Effector memory CD8-positive, alpha-beta T cell (primary cell): ENCODE measurements around the gene FRMPD1.
"Not testable (repeated sequence)": the region's sequence is repeated elsewhere in the genome, so short reads cannot be mapped to it uniquely, and the experiment has no call there.

Experiments used
- ATAC-seq: fragments of 150-1000 bp; cut with Tn5 transposase; replicated peaks from 2 replicates; pipeline ENCODE4 v1.10.0; 2021; ENCODE audit warnings: mild to moderate bottlenecking, moderate library complexity
- DNase-seq, 3 experiments: peaks; one replicate each; pipeline ENCODE4 v3.0.0; 2021
- H3K27ac Mint-ChIP-seq, 2 donors: one replicate each; pipeline ENCODE4 v1.8.0; 2022; ENCODE audit warnings: mild to moderate bottlenecking in 2 of 2, mixed read lengths in 2 of 2, moderate library complexity in 2 of 2
- H3K27me3 Mint-ChIP-seq, 2 donors: one replicate each; pipeline ENCODE4 v1.8.0; 2022; ENCODE audit warnings: mixed read lengths in 2 of 2
- H3K36me3 Mint-ChIP-seq: one replicate; pipeline ENCODE4 v1.8.0; 2022; ENCODE audit warnings: mild to moderate bottlenecking, moderate library complexity, mixed read lengths; ENCODE audit not compliant: insufficient read depth
- H3K4me1 Mint-ChIP-seq, 2 donors: one replicate each; pipeline ENCODE4 v1.8.0; 2022; ENCODE audit warnings: low read depth in 2 of 2, mixed read lengths in 2 of 2
- H3K4me3 Mint-ChIP-seq, 2 donors: one replicate each; pipeline ENCODE4 v1.8.0; 2022; ENCODE audit warnings: mild to moderate bottlenecking in 2 of 2, mixed read lengths in 2 of 2, moderate library complexity in 2 of 2
- H3K9me3 Mint-ChIP-seq, 2 donors: one replicate each; pipeline ENCODE4 v1.8.0; 2022; ENCODE audit warnings: mixed read lengths in 2 of 2
- total RNA-seq, 9 experiments: gene quantifications; one replicate each; lab custom pipeline; 2026; lab: John Stamatoyannopoulos, UW

FRMPD1 gene, protein sequence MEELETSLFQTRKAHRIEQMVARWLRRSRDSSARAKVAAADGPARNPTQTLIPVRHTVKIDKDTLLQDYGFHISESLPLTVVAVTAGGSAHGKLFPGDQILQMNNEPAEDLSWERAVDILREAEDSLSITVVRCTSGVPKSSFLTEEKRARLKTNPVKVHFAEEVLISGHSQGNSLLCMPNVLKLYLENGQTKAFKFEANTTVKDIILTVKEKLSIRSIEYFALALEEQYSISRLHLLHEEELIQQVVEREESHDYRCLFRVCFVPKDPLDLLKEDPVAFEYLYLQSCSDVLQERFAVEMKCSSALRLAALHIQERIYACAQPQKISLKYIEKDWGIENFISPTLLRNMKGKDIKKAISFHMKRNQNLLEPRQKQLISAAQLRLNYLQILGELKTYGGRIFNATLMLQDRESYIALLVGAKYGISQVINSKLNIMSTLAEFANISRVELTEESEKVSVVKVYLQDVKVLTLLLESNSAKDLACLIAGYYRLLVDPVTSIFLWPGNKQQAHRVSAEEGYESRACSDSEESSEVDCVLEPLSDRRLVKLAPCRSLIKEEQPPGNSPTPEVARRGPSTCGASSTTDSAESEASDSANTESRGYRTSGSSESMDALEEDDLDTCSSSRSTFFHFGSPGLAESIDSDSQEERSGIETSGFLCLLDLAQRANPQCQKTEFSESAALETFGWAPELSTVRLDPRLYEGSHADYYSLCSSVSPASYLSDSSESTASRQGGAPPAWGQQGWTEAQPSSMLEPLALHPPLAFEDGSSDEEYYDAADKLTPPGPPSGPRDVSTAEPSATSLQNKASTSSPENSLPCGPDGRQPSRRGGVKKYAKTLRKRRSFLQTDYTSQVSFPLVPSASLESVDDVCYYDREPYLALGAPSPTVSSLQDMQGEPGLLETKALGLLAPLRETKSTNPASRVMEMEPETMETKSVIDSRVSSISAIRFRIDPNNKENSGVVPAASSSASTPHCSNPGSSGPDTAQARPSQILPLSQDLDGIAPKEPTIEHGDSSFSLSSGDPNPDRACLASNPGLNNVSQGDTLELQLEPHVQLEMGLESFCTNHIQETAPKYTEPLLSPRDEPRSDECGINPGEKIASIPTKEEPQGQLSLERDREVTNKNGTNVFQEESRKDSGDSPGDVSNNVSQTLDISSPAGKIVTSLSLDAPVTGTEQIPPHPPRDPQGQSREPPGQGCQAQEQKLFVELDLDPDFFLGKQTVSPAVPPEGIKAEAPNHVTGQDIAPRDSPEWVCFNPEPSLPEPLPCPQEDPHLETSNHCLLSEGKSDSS (N-terminal part only)
- 0 to 0.19 (median 0) reads per million in 9 experiments for total RNA-seq

DNA sequence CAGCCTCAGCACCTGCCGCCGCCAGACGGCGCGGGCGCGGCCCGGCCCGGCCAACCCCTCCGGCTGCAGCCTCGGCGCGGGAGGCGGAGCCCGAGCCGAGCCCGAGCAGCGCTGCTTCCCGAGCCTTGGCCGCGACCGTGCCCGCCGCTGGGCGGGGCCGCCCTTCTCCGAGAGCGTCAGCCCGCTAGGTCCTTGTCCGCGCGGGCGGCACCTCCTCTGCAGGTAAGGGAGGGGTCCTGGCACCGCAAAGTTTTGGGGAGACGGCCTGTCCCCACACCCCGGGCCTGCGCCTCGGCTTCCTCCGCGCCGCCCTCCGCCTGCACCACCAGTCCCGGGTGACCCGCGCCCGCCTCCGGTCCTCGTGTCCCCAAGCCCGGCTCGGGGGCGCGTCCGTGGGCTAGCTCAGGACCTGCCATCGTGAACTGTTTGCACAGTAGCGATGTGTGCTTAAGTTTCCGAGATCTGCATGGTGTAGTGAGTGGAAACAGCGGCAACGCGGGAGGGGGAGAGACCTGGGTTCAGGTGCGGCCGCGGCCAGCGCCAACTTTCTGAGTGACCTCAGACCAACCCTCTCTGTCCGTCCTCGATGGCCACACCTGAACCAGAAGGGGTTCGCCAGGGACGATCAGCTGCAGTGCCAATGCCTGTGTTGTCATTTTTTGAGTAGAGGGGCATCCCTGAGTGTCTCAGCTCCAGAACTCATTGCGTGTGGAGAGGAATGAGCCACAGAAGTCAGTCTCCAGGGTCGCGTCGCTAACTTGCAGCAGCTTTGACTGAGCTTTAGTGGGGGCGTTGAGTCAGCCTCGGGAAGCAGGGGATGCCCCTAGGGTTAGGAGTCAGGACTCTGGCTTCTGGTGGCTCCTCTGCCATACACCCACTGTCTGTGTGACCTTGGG is at the start of gene FRMPD1:
Gene FRMPD1, plus strand, starts transcription at position 82 of the 896 bp plus-strand sequence. CDS start 41,688 bp downstream, outside the sequence.
- peak within 1 kb of the TSS; percentile 71 to 81 for H3K4me3 Mint-ChIP-seq
- H3K9me3 Mint-ChIP-seq: no peaks in the 10 kb centered on the region
- ATAC-seq (peak; percentile 92), DNase-seq (peak; percentile 25 to 52 (median 38))
- H3K36me3 Mint-ChIP-seq: no peaks in the 10 kb centered on the region
- no peak within 1 kb of the TSS for H3K27ac Mint-ChIP-seq
- peaks cover 4 to 8% of the 10 kb centered on the region in 2 donors for H3K4me1 Mint-ChIP-seq
- H3K27me3 Mint-ChIP-seq: peaks cover 75 to 78% of the 10 kb centered on the region in 2 donors

DNA sequence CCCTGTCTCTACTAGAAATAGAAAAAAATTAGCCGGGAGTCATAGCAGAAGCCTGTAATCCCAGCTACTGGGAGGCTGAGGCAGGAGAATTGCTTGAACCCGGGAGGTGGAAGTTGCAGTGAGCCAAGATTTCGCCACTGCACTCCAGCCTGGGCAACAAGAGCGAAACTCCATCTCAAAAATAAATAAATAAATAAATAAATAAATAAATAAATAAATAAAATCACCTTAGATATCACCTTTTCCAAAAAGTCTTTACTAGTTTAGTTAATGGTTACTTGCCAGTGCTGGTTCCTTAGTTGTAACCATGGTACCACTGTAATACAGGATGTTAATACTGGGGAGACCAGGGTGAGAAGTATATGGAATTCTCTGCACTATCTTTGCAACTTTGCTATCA is 48.7 kb upstream of the FRMPD1 start:
- not testable (repeated sequence) for H3K27ac Mint-ChIP-seq, H3K36me3 Mint-ChIP-seq, H3K9me3 Mint-ChIP-seq, DNase-seq, H3K4me1 Mint-ChIP-seq, ATAC-seq, H3K4me3 Mint-ChIP-seq
- peaks cover 41 to 61% of the 10 kb centered on the region in 2 donors for H3K27me3 Mint-ChIP-seq

DNA sequence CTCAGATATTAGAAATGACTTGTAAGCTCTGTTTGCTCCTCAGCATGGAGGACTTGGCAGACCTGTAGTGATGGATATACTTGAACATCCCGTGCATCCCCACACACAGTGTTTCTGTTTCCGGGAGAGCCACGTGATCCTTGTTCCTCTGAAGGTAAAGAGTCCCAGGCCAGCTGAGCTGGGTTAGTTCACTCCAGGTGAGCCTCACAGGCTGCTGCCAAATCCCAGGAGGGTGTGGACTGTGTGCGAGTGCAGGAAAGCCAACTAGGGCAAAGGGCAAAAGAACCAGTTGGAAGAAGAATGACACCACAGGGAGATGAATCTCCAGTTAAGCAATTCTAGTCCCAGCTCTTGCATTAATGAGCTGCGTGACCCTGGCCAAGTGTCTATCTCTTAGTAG is 47.9 kb upstream of the FRMPD1 start:
- Mint-ChIP-seq H3K27me3 (peaks cover 44 to 65% of the 10 kb centered on the region in 2 donors), H3K4me1 (no peaks in the 10 kb centered on the region), H3K27ac (no peak overlapping the region), H3K36me3 (no peaks in the 10 kb centered on the region), H3K9me3 (no peaks in the 10 kb centered on the region), H3K4me3 (no peak overlapping the region)
- ATAC-seq: no peak
- no peak for DNase-seq

DNA sequence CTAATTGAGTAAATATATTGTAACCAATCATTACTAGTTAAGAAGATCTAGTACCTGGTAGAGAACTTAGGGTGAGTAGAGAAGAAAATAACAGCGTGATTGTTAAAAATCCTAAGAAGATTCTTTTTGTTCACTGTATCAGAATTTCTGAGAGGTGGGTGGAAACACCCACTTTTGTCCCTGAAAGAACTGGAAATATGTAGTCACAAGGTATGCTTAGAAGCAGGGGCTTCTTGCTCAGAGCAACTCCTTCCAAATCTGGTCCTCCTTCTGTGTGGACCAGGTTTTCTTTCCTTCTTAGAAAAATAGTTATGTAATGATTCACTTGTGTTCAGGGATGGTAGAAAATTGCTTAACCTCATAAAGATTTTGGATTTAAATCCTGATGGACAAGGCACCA is 46.5 kb upstream of the FRMPD1 start:
- Mint-ChIP-seq H3K4me3 (no peak overlapping the region), H3K9me3 (no peaks in the 10 kb centered on the region), H3K27me3 (peaks cover 52 to 70% of the 10 kb centered on the region in 2 donors), H3K4me1 (no peaks in the 10 kb centered on the region), H3K27ac (no peak overlapping the region), H3K36me3 (no peaks in the 10 kb centered on the region)
- DNase-seq: no peak
- no peak for ATAC-seq

DNA sequence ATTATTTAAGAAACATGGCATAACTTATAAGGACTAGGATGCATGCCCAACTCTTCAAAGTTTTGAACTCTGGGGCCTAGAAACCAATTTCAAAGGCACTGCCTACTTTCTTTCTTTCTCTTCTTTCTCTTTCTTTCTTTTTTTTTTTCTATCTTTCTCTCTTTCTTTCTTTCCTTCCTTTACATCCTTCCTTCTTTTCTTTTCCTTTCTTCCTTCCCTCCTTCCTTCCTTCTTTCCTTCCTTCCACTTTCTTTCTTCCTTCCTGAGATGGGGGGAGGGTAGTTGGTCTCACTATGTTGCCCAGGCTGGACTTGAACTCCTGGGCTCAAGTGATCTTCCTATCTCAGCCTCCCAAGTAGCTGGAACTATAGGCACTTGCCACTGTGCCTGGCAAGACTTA is 42.5 kb upstream of the FRMPD1 start:
- no peak for DNase-seq
- peaks cover 35 to 48% of the 10 kb centered on the region in 2 donors for H3K27me3 Mint-ChIP-seq

DNA sequence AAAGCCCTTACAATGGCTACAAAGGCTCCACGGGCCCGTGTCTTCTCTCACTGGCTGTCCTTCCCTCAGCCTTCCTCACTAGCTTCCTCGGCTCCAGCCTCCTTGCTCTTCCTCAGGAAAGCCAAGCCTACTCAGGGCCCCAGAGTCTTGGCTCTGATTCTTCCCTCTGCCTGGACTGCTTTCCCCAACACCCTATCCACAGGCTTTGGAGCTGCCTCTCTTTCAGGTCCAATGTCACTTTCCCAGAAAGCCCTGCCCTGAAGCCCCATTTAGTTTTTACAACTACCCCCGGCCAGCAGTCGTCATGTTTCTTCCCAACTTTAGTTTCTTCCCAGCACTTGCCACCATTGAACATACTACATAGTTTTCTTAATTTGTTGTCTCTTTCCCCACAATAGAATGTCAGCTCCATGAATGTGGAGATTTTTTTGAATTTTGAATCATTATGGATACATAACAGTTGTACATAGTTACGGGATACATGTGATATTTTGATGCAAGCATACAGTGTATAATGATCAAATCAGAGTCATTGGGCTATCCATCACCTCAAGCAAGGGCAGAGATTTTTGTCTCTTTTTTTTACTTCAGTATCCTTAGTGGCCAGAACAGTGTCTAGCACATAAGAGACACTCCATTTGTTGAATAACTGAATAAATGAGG is 40.9 kb upstream of the FRMPD1 start:
- Mint-ChIP-seq H3K4me3 (no peak overlapping the region), H3K4me1 (no peaks in the 10 kb centered on the region), H3K36me3 (no peaks in the 10 kb centered on the region), H3K9me3 (no peaks in the 10 kb centered on the region), H3K27ac (no peak overlapping the region), H3K27me3 (peaks cover 29 to 36% of the 10 kb centered on the region in 2 donors)
- DNase-seq (no peak), ATAC-seq (no peak)

More for the DNA sequence above, 42.5 kb upstream of the FRMPD1 start:
- no peak for ATAC-seq
- no peaks in the 10 kb centered on the region for H3K9me3 Mint-ChIP-seq
- no peaks in the 10 kb centered on the region for H3K4me1 Mint-ChIP-seq
- no peaks in the 10 kb centered on the region for H3K36me3 Mint-ChIP-seq
- H3K4me3 Mint-ChIP-seq: no peak overlapping the region
- no peak overlapping the region for H3K27ac Mint-ChIP-seq

DNA sequence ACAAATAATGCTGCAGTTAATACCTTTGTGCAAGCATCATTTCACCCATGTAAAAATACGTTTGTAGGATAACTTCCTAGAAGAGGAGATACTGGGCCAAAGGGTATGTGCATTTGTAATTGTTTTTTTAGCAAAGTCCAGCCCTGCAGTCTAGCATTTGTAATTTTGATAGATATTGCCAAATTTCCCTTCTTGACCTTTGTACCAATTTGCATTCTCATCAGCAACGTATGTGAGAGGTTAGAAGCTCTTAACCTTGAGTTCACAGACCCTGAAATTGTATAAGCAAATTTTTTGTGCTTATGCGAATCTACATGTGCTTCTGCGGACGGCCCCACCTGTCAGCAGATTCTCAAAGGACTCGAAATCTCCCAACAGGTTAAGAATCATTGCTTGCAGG is 39.7 kb upstream of the FRMPD1 start:
- Mint-ChIP-seq H3K4me1 (no peaks in the 10 kb centered on the region), H3K36me3 (no peaks in the 10 kb centered on the region), H3K27me3 (peaks cover 29 to 30% of the 10 kb centered on the region in 2 donors), H3K27ac (no peak overlapping the region), H3K4me3 (no peak overlapping the region), H3K9me3 (no peaks in the 10 kb centered on the region)
- no peak for ATAC-seq
- no peak for DNase-seq

DNA sequence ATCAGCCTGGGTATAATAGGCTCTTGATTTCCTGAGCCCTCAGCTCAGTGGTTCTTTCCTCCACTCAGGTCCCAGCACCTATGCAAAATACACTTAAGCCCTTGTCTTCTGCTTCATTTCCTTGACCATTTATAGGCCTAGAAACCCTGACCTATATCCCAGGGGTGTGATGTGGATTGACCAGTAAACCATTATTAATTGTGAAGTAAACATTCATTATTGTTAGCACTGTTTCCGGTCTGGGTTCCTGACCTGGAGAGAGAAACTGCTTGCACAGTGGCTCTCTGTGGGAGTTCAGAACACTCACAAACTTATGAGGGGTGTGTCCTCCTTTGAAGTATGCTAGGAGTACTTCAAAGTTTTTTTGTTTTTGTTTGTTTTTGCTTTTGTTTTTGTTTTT is 38.8 kb upstream of the FRMPD1 start:
- ATAC-seq: no peak
- H3K4me3 Mint-ChIP-seq: no peak overlapping the region
- H3K27me3 Mint-ChIP-seq: peaks cover 23 to 29% of the 10 kb centered on the region in 2 donors

DNA sequence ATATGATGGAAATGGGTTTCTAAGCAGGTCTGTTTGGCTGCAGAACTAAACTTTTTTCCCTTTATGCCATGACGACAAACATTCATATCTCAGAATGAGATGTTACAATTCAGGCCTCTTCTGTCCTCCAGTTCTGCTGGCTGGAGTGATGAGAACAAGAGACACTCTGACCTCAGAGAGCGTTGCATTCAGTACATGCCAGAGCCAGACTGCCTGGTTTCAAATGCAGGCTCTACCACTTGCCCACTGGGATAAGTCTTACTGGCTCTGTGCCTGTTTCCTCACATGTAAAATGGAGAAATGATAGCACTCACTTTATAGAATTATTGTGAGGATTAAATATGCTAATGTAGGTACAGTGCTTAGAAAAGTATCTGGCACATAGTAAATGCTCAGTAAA is 33.6 kb upstream of the FRMPD1 start:
- peaks cover 4% of the 10 kb centered on the region for H3K36me3 Mint-ChIP-seq
- peaks cover 5 to 7% of the 10 kb centered on the region in 2 donors for H3K27me3 Mint-ChIP-seq
- no peak overlapping the region for H3K4me3 Mint-ChIP-seq
- H3K9me3 Mint-ChIP-seq: no peaks in the 10 kb centered on the region
- DNase-seq: no peak
- H3K4me1 Mint-ChIP-seq: no peaks in the 10 kb centered on the region
- no peak overlapping the region for H3K27ac Mint-ChIP-seq
- ATAC-seq: no peak

More for the DNA sequence above, 38.8 kb upstream of the FRMPD1 start:
- Mint-ChIP-seq H3K4me1 (no peaks in the 10 kb centered on the region), H3K9me3 (no peaks in the 10 kb centered on the region), H3K27ac (no peak overlapping the region), H3K36me3 (no peaks in the 10 kb centered on the region)
- no peak for DNase-seq

DNA sequence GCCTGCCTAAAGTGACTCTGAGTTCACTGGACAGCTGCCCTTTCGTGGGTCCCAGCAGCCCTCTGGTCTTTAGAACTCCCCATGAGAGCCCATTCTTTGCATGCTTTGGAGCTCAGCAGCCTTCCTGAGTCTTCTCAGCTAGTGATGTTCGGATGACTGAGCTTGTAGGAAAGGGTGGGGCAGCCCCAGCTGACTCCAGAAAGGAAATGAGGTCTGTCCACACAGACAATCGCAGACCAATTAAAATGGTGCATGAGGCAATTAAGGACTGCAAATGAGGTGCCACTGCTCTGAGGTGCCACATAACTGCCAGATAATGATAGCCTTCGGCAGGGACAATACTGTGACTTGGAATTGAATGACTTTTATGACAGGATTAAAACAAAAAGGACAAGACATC is 32.9 kb upstream of the FRMPD1 start:
- peaks cover 5 to 7% of the 10 kb centered on the region in 2 donors for H3K27me3 Mint-ChIP-seq
- no peak overlapping the region for H3K4me3 Mint-ChIP-seq
- peaks cover 4% of the 10 kb centered on the region for H3K36me3 Mint-ChIP-seq
- ATAC-seq (no peak), DNase-seq (no peak)
- H3K9me3 Mint-ChIP-seq: no peaks in the 10 kb centered on the region
- H3K27ac Mint-ChIP-seq: no peak overlapping the region
- no peaks in the 10 kb centered on the region for H3K4me1 Mint-ChIP-seq

DNA sequence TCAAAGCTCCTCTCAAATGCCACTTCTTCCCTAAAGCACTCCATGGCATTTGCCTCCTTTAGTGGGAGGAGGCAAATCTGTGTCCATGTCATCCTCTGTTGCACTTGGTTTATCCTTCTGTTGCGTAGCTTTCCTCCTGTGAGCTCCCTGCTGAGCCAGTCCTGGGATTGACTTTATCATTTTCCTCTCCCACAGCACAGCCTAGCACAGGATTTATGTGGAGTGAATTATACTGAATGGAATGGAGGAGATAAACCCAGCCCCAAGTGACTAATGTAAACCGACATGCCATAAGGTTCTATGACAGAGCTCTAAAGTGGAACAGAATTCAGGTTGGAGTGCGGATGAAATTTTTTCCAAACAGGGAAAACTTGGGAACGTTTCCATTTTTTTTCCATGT is 31.9 kb upstream of the FRMPD1 start:
- ATAC-seq: no peak
- H3K27me3 Mint-ChIP-seq: peaks cover 4 to 7% of the 10 kb centered on the region in 2 donors
- H3K4me1 Mint-ChIP-seq: no peaks in the 10 kb centered on the region
- DNase-seq: no peak
- no peaks in the 10 kb centered on the region for H3K9me3 Mint-ChIP-seq
- H3K4me3 Mint-ChIP-seq: no peak overlapping the region
- no peak overlapping the region for H3K27ac Mint-ChIP-seq
- H3K36me3 Mint-ChIP-seq: peaks cover 4% of the 10 kb centered on the region

DNA sequence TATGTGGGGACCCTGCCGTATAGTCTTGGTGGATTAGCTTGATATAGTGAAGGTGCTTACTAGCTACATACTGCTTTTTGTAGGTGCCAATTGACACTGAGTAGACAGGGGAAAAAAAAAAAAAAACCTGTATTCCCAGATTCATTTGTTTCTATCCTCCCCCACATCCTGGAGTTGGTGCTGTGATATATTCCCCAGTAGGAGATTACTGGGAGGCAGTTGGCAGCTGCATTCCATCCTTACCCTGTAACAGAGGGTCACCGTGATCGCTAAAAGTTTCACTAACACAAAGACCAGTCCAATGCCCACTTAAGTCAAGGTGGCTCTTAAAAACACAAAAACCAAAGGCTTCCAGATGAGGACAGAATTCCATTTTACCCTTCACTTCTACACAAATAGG is 30.9 kb upstream of the FRMPD1 start:
- ATAC-seq (no peak), DNase-seq (no peak)
- Mint-ChIP-seq H3K36me3 (peaks cover 4% of the 10 kb centered on the region), H3K4me1 (no peaks in the 10 kb centered on the region), H3K4me3 (no peak overlapping the region), H3K27me3 (peaks cover 0 to 7% of the 10 kb centered on the region in 2 donors), H3K27ac (no peak overlapping the region), H3K9me3 (no peaks in the 10 kb centered on the region)
